Measurements from ENCODE around the gene PMEPA1.

GRCh38 chr20:57688295-57688694 is 21.5 kb downstream of the PMEPA1 start:
- TF ChIP-seq CTCF (conservative IDR thresholded peaks at IDR 0.05) (no peak), EZH2 (IDR thresholded peaks at IDR 0.05; ENCODE audit: low read depth) (no peak)
